GM19467 (cell line): ENCODE measurements around the gene PLOD3.

Experiments
- ATAC-seq: cut with Tn5 transposase; IDR thresholded peaks from one replicate; pipeline ENCODE4 v1.9.1; 2021; ENCODE audit warnings: mild to moderate bottlenecking, moderate library complexity; ENCODE audit not compliant: unreplicated experiment

Gene PLOD3

GRCh38 chr7:101186194-101186593 lies 31.2 kb downstream of the PLOD3 start:
- no peak for ATAC-seq

GRCh38 chr7:101185258-101185839 lies 32.0 kb downstream of the PLOD3 start:
- ATAC-seq = no peak

GRCh38 chr7:101180130-101180755 lies 37.1 kb downstream of the PLOD3 start, which contains the start of gene NAT16:
NAT16 (minus strand) TSS chr7:101180293; CDS start chr7:101174807, 5,486 bp downstream.
- ATAC-seq = no peak

GRCh38 chr7:101179713-101180112 lies 37.7 kb downstream of the PLOD3 start:
- no peak for ATAC-seq

- no peak for ATAC-seq
Observed at GRCh38 chr7:101179117-101179516, 38.3 kb downstream of the PLOD3 start.

GRCh38 chr7:101177644-101178043 lies 39.7 kb downstream of the PLOD3 start:
- ATAC-seq = no peak

- no peak for ATAC-seq
Observed at GRCh38 chr7:101175664-101176063, 41.7 kb downstream of the PLOD3 start.

GRCh38 chr7:101174322-101174854 lies 43.0 kb downstream of the PLOD3 start:
- no peak for ATAC-seq

GRCh38 chr7:101173752-101174244 lies 43.6 kb downstream of the PLOD3 start:
- no peak for ATAC-seq

GRCh38 chr7:101172854-101173751 lies 44.3 kb downstream of the PLOD3 start:
- ATAC-seq = no peak

- no peak for ATAC-seq
Observed at GRCh38 chr7:101172005-101172853, 45.2 kb downstream of the PLOD3 start.

- no peak for ATAC-seq
Observed at GRCh38 chr7:101171442-101171837, 45.9 kb downstream of the PLOD3 start.

GRCh38 chr7:101170617-101171441 lies 46.6 kb downstream of the PLOD3 start:
- no peak for ATAC-seq

- no peak for ATAC-seq
Observed at GRCh38 chr7:101169838-101170551, 47.4 kb downstream of the PLOD3 start.

- no peak for ATAC-seq
Observed at GRCh38 chr7:101169110-101169837, 48.1 kb downstream of the PLOD3 start.

GRCh38 chr7:101168412-101169049 lies 48.9 kb downstream of the PLOD3 start:
- no peak for ATAC-seq

- ATAC-seq = no peak
Observed at GRCh38 chr7:101167645-101168411, 49.6 kb downstream of the PLOD3 start.
